HT-29 (cell line): ENCODE measurements around the gene REV1. TPM values are rescaled to one million over a fixed set of nuclear protein-coding genes. Genes with fewer than 3 reads are reported as not detected.
"Not testable (repeated sequence)": the region's sequence is repeated elsewhere in the genome, so short reads cannot be mapped to it uniquely, and the experiment has no call there.

Experiments
- DNase-seq: peaks from one replicate; pipeline ENCODE4 v3.0.0-alpha.2; 2015; ENCODE audit warnings: low spot score
- total RNA-seq: library from RNA; depleted of rRNA; stranded (reverse); fragments of >200 nt; shearing (Covaris generic); gene quantifications from 2 replicates; pipeline ENCODE4 v1.2.3, GENCODE V29; 2014

The REV1 gene
- total RNA-seq, 1 experiment from 2014 or later = 18.1 TPM

GRCh38 chr2:99404039-99404796 lies 85.6 kb downstream of the REV1 start:
- no peak for DNase-seq

DNA sequence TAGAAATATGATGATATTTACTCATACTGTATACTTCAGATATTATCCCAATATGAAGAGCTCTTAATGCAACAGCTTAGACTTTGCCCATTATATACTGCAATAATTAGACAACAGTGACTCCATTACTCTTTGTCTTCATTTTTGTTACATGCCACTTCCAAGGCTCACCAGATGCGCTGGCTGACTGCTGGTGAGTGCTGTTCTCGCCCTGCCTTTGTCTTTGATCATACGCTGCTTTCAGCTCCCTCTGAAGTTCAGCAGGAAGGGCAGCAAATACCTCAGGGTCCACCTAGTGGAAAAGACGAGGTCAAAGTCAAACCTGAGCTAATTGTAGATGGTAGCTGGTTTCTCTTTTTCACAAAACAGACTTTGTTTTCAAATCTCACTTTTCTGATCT lies 86.3 kb downstream of the REV1 start:
- no peak for DNase-seq

DNA sequence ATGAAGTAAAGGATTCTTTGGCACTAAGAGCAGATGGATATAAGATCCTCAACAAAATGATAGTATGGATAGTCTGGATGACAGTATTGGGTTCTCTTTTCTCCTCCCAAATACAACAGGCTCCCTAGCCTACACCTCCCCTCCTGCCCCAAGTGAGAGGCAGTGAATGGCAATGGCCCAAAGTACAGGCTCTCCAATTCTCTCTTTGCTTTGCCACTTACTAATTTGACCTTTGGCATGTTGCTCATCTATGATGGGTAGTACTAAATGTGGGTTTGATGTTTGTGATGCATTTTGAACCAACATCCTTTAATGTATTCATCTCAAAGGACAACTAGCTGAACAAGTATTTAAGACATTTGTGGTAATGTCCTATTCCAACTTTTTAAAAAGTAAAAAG lies 86.7 kb downstream of the REV1 start:
- no peak for DNase-seq

DNA sequence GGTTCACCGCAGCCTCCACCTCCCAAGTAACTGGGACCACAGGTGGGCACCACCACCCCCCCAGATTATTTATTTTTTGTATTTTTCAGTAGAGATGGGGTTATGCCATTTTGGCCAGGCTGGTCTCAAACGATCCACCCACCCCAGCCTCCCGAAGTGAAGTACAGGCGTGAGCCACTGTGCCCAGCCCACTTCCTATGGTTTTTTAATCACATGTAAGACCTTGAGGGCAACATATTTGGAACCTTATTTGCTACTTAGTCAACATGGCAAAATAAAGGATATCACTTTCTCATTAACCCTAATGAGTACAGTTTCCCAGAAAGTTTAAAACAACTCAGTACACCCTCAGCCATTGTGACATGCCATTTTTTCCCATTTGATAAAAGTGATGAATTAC lies 88.0 kb downstream of the REV1 start:
- no peak for DNase-seq

DNA sequence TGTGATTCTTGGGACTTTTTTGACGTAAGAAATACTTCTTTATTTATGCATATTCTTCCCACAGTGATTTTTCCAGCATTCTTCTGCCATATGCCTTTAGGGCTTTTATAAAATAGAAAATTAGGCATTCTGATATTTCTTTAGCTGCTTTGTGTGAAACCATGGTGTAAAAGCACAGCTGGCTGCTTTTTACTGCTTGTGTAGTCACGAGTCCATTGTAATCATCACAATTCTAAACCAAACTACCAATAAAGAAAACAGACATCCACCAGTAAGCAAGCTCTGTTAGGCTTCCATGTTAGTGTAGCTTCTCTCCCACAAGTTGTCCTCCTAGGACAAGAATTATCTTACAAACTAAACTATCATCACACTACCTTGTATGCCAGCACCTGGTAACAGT lies 90.0 kb downstream of the REV1 start:
- DNase-seq = no peak

GRCh38 chr2:99399063-99399462 lies 90.8 kb downstream of the REV1 start:
- DNase-seq = no peak

DNA sequence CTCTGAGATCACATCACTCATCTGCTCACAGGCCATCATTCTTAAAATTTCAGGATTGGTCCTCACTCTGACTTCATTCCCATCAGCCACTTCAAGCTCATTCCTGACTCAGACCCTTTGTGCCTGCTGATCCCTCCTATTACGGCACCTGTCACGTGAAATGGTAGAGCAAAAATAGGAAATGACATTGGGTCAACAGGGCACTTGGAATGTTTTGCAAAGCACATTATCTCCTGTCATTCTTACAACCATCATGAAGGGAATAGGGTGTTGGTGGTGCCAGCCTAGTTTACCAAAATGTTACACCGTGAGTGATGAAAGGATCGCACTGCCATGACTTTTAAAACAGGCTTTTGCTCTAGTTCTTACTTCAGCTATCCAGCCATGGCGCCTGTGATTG lies 91.5 kb downstream of the REV1 start:
- no peak for DNase-seq

DNA sequence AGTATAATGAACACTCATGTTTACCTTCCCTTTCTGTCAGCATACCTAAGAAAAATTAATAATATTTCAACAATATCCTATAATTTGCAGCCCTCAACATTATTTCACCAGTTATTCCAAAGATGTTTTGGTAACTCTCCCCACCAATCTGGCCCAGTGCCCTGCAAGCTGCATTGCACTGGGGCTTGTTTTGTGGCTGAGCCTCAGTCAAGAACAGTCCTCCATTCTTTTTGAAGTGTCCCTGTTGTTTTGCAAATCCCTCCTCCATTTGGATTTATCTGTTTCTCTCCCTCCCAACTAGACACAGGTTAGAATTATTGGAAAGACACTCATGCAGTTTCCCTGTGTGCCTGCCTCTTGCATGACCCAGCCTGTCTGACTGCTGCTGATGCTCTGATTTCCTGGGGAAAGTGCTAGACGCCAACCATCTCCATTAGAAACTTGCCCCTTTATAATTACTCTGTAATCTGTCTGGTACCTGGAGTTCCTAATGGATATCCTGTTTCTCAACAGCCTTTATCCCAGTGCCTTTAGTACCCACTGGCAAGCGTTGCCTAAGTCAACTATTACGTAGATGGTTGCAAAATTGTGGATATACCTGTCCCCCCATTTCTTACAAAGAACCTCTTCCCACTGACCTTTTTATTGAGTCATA lies 92.4 kb downstream of the REV1 start:
- DNase-seq = no peak

DNA sequence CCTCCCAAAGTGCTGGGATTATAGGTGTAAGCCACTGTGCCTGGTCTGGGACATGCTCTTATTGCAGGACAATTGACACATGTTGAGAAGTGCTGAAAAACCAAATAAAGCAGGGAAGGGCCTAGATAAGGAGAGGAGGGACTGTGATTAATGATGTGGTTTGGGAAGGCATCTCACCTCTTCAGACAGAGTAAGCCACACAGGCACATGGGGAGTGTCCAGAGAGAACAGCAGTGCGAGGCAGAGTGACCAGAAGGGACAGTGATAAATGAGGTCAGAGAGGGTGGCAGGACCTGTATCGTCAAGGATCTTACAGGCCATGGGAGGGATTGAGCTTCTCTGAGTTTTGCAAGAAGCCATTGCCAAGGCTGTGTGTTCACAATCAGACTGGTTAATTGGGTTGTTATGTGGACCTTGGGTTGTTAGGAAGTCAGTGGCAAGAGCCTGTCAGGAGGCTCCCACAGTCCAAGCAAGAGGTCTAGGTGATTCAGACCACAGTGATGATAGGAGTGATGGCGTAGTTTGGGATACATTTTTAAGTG lies 94.2 kb downstream of the REV1 start:
- DNase-seq = no peak

DNA sequence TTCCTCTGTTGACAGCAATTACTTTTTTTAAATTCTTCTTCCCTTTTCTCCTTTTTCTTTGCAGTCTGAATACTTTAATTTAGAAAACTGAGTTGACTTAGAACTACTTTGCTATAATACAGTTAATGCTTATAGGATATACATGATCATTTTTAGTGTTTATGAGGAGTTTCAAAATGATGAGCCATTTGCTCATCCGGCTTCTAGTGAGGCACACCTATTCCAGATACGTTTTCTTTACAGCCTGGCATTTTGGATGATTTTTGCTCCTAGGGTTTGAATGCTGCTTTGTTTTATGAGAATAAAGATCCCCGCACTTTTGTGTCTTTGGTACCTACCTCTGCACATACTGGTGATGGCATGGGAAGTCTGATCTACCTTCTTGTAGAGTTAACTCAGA lies 99.9 kb downstream of the REV1 start:
- no peak for DNase-seq

GRCh38 chr2:99389371-99389770 lies 100.4 kb downstream of the REV1 start:
- no peak for DNase-seq

DNA sequence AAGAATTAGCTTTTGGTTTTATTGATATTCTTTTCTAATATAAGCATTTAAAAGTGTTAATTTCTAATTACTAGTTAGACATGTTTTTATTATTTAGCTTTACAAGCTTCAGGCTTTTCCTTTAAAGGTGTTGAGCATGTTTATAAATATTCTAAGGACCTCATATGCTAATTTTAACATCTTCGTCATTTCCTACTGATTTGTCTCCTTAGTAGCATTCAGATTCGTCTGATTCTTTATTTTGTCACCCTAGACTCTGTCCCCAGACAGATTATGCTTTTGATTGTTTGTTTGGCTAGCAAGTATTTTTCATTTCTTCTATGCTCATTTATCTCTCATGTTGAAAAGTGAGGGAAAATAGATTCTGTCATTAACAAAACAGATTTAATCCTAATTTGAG lies 100.9 kb downstream of the REV1 start:
- DNase-seq = no peak

DNA sequence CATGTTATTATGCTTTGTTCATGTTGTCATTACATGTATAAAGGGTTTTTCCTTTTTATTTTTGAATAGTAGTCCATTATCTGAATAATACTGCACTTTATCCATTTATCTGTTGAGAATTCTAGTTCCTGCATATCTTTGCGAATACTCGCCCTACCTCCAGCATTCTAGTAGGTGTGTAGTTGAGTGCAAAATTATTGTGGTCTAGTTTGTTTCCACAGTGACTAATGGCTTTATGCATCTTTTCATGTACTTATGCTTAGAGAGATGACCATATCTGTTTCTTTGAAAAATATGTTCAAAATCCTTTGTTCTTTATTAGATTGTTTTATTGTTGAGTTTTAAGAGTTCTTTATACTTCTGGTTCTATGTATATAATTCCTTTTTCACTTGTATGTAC lies 103.8 kb downstream of the REV1 start:
- DNase-seq = no peak

GRCh38 chr2:99382143-99382542 lies 107.7 kb downstream of the REV1 start:
- no peak for DNase-seq

GRCh38 chr2:99380376-99381010 lies 109.3 kb downstream of the REV1 start:
- no peak for DNase-seq

DNA sequence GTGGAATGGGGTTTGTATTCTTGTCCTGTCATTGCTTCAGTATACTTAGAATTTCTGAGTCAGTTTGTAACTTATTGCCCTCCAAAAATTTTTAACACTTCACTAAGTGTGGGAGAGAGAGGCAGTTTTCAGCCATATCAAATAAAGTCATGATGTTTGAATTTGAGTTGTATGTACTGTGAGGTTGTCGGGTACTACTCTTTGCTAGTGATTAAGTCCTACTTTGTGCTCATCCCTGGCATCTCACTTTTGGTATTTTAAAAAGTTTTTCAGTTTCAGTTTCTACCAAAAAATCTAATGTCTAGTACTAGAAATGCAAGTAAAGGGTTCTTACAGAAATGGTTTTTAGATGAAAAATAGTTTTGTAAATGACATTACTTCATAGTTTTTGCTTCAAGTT lies 111.9 kb downstream of the REV1 start:
- DNase-seq = no peak

GRCh38 chr2:99376254-99376864 lies 113.5 kb downstream of the REV1 start:
- no peak for DNase-seq

DNA sequence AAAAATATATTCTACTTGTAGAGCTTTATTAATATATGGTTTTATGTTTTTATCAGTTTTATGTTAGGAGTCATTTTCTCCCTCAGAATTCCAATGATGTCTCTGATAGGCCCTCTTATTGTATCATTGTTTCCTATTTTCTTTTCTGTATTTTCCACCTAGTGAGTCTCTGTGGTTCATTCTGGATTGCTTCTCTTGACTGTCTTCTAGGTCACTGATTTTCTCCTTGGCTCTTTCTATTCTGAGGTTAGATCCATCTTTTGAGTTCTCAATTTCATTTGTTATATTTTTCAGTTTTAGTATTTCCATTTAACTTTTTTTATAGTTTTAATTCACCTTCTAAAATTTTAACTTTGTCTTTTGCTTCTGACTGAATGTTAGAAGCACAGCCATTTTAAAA lies 115.1 kb downstream of the REV1 start:
- DNase-seq = no peak

- no peak for DNase-seq
Observed at GRCh38 chr2:99373144-99373543, 116.7 kb downstream of the REV1 start.

DNA sequence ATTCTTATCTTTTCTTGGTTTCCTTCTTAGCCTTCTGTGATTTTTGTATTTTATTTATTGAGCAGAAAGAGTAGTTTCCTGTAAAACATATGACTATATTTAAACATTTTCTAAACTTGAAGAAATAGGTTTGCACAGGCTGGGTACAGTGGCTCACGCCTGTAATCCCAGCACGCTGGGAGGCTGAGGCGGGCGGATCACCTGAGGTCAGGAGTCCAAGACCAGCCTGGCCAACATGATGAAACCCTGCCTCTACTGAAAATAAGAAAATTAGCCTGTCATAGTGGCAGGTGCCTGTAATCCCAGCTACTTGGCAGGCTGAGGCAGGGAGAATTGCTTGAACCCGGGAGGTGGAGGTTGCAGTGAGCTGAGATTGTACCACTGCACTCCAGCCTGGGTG lies 121.0 kb downstream of the REV1 start:
- DNase-seq = not testable (repeated sequence)

GRCh38 chr2:99365661-99366060 lies 124.2 kb downstream of the REV1 start:
- DNase-seq = no peak

DNA sequence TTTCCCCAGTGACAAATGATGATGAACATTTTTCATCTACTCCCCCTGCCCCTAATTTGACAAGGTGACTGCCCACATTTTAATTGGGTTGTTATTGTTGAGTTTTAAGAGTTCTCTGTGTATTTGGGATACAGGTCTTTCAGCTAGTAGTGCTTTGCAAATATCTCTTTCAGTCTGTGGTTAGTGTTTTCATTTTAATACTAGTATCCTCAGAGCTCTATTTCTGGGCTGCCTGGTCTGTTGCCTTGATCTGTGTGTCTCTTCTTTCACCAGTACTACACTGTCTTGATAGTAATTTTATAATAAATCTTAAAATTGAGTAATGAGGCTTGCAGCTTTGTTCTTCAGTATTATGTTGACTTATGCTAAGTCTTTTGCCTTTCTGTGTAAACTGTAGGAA lies 133.0 kb downstream of the REV1 start:
- DNase-seq = no peak
